H9 (cell line): ENCODE results near the gene CEP112. TPM values are rescaled to one million over a fixed set of nuclear protein-coding genes. Genes with fewer than 3 reads are reported as not detected.

Source experiments
- DNase-seq: peaks from one replicate; pipeline ENCODE4 v3.0.0-alpha.2; 2017
- H2AFZ ChIP-seq: one replicate; pipeline ENCODE4 v1.6.1; 2013; ENCODE audit warnings: mild to moderate bottlenecking, low read length, control low read depth, moderate library complexity
- H2AK5ac ChIP-seq: 2 replicates; pipeline ENCODE4 v1.6.1; 2013; ENCODE audit warnings: low read length, control low read depth, mixed read lengths; ENCODE audit not compliant: insufficient read length
- H2BK120ac ChIP-seq: one replicate; pipeline ENCODE4 v1.6.1; 2013; ENCODE audit warnings: low read depth, mild to moderate bottlenecking, low read length, control low read depth, inconsistent platforms; ENCODE audit not compliant: poor library complexity, severe bottlenecking
- H2BK12ac ChIP-seq: 2 replicates; pipeline ENCODE4 v1.6.1; 2013; ENCODE audit warnings: low read length, control low read depth, mixed read lengths, low read depth; ENCODE audit not compliant: insufficient read length
- H2BK15ac ChIP-seq: 2 replicates; pipeline ENCODE4 v1.6.1; 2013; ENCODE audit warnings: low read depth, low read length, control low read depth
- H2BK20ac ChIP-seq: one replicate; pipeline ENCODE4 v1.6.1; 2013; ENCODE audit warnings: low read depth, mild to moderate bottlenecking, low read length, control low read depth, inconsistent platforms; ENCODE audit not compliant: poor library complexity, severe bottlenecking
- H2BK5ac ChIP-seq: 2 replicates; pipeline ENCODE4 v1.6.1; 2013; ENCODE audit warnings: low read length, control low read depth, mixed read lengths; ENCODE audit not compliant: insufficient read length
- H3K14ac ChIP-seq: 2 replicates; pipeline ENCODE4 v1.6.1; 2013; ENCODE audit warnings: low read length, control low read depth; ENCODE audit not compliant: insufficient read depth
- H3K18ac ChIP-seq: 2 replicates; pipeline ENCODE4 v1.6.1; 2013; ENCODE audit warnings: low read depth, mild to moderate bottlenecking, mixed read lengths, low read length, control low read depth; ENCODE audit not compliant: insufficient read length
- H3K23ac ChIP-seq: 2 replicates; pipeline ENCODE4 v1.6.1; 2013; ENCODE audit warnings: low read length, control low read depth, mixed read lengths, low read depth; ENCODE audit not compliant: insufficient read length
- H3K23me2 ChIP-seq: 2 replicates; pipeline ENCODE4 v1.6.1; 2013; ENCODE audit warnings: low read depth, mild to moderate bottlenecking, mixed read lengths, low read length, control low read depth; ENCODE audit not compliant: insufficient read length, poor library complexity, severe bottlenecking
- H3K27ac ChIP-seq: 2 replicates; pipeline ENCODE4 v1.5.1; 2013; ENCODE audit warnings: low read length, control low read depth, mixed read lengths, low read depth; ENCODE audit not compliant: insufficient read length
- H3K27me3 ChIP-seq: 2 replicates; pipeline ENCODE4 v1.6.1; 2013; ENCODE audit warnings: low read length, control low read depth, inconsistent platforms; ENCODE audit not compliant: insufficient read depth
- H3K4ac ChIP-seq: 2 replicates; pipeline ENCODE4 v1.6.1; 2013; ENCODE audit warnings: low read depth, mild to moderate bottlenecking, control low read depth, inconsistent platforms, low read length, moderate library complexity
- H3K4me1 ChIP-seq: 2 replicates; pipeline ENCODE4 v1.6.1; 2013; ENCODE audit warnings: low read length, control low read depth, inconsistent platforms; ENCODE audit not compliant: insufficient read depth
- H3K4me2 ChIP-seq: 2 replicates; pipeline ENCODE4 v1.6.1; 2013; ENCODE audit warnings: low read length, control low read depth, mixed read lengths; ENCODE audit not compliant: insufficient read length, insufficient read depth
- H3K56ac ChIP-seq: 2 replicates; pipeline ENCODE4 v1.6.1; 2013; ENCODE audit warnings: low read depth, mild to moderate bottlenecking, mixed read lengths, low read length, control low read depth; ENCODE audit not compliant: insufficient read length
- H3K79me1 ChIP-seq: 2 replicates; pipeline ENCODE4 v1.6.1; 2013; ENCODE audit warnings: low read depth, mild to moderate bottlenecking, moderate library complexity, low read length, control low read depth, inconsistent platforms; ENCODE audit not compliant: insufficient read depth, poor library complexity, severe bottlenecking
- H3K79me2 ChIP-seq: 2 replicates; pipeline ENCODE4 v1.6.1; 2013; ENCODE audit warnings: low read length, control low read depth, inconsistent platforms; ENCODE audit not compliant: insufficient read depth
- H3K9ac ChIP-seq: 2 replicates; pipeline ENCODE4 v1.6.1; 2013; ENCODE audit warnings: low read length, control low read depth, mixed read lengths; ENCODE audit not compliant: insufficient read length; ENCODE audit errors: extremely low read depth
- H3K9me3 ChIP-seq: one replicate; pipeline ENCODE4 v1.6.1; 2013; ENCODE audit warnings: low read depth, low read length, inconsistent platforms; ENCODE audit not compliant: control insufficient read depth
- H3T11ph ChIP-seq: one replicate; pipeline ENCODE4 v1.6.1; 2013; ENCODE audit warnings: mild to moderate bottlenecking, low read length, control low read depth, inconsistent platforms
- H4K20me1 ChIP-seq: one replicate; pipeline ENCODE4 v1.6.1; 2013; ENCODE audit not compliant: control insufficient read depth, insufficient read length, insufficient read depth
- H4K5ac ChIP-seq: 2 replicates; pipeline ENCODE4 v1.6.1; 2013; ENCODE audit warnings: low read depth, mild to moderate bottlenecking, mixed read lengths, low read length, control low read depth; ENCODE audit not compliant: insufficient read length
- H4K8ac ChIP-seq: replicated peaks from 2 replicates; pipeline ENCODE4 v1.6.1; 2013; ENCODE audit warnings: low read length, control low read depth, mixed read lengths, low read depth; ENCODE audit not compliant: insufficient read length
- H4K91ac ChIP-seq: 2 replicates; pipeline ENCODE4 v1.6.1; 2013; ENCODE audit warnings: low read depth, mild to moderate bottlenecking, moderate library complexity, mixed read lengths, low read length, control low read depth; ENCODE audit not compliant: insufficient read length
- H3K27ac Mint-ChIP-seq, 3 experiments: 2 replicates in 2 of 3; 3 replicates in 1 of 3; pipeline ENCODE4 v1.8.0; 2020 to 2021; ENCODE audit warnings: mixed read lengths in 3 of 3, mild to moderate bottlenecking in 1 of 3, moderate library complexity in 1 of 3
- H3K27me3 Mint-ChIP-seq: 2 replicates; pipeline ENCODE4 v1.8.0; 2021; ENCODE audit warnings: low read depth, mild to moderate bottlenecking, moderate library complexity, mixed read lengths
- H3K36me3 Mint-ChIP-seq, 3 experiments: 2 replicates in 2 of 3; 3 replicates in 1 of 3; pipeline ENCODE4 v1.8.0; 2020 to 2021; ENCODE audit warnings: low read depth in 3 of 3, mixed read lengths in 3 of 3; ENCODE audit not compliant: insufficient read depth in 1 of 3
- H3K4me1 Mint-ChIP-seq, 2 experiments: 2 replicates each; pipeline ENCODE4 v1.8.0; 2020; ENCODE audit warnings: mixed read lengths in 2 of 2
- H3K4me3 Mint-ChIP-seq, 2 experiments: 2 replicates in 1 of 2; 3 replicates in 1 of 2; pipeline ENCODE4 v1.8.0; 2020 to 2021; ENCODE audit warnings: mild to moderate bottlenecking in 2 of 2, mixed read lengths in 2 of 2, moderate library complexity in 1 of 2
- H3K9me3 Mint-ChIP-seq, 2 experiments: 2 replicates in 1 of 2; 3 replicates in 1 of 2; pipeline ENCODE4 v1.8.0; 2020; ENCODE audit warnings: mild to moderate bottlenecking in 2 of 2, mixed read lengths in 2 of 2, moderate library complexity in 1 of 2
- CTCF ChIP-seq: fragments of 200-600 bp; sonication (generic); conservative IDR thresholded peaks from 3 replicates; pipeline ENCODE4 v1.8.0; 2021; ENCODE audit warnings: antibody characterized with exemption, mild to moderate bottlenecking
- WGBS: extraction: QIAGEN DNeasy Blood & Tissue Kit; methylation state at CpG from one replicate; pipeline ENCODE4 v1.1.7; 2013; ENCODE audit warnings: missing lambda C conversion rate, low lambda C conversion rate, mixed read lengths; ENCODE audit not compliant: insufficient read length; ENCODE audit errors: extremely low coverage; 5-methylcytosine and 5-hydroxymethylcytosine counted together
- total RNA-seq: library from RNA; stranded (reverse); gene quantifications from 2 replicates; pipeline ENCODE4 v1.2.1, GENCODE V29; 2021

The CEP112 gene
- total RNA-seq, 1 experiment from 2014 or later = 5.4 TPM

GRCh38 chr17:65629234-65629690 lies 562.7 kb downstream of the CEP112 start:
- Histone ChIP-seq H3K56ac (no peak overlapping the region), H3K18ac (no peak overlapping the region), H3K4me1 (no peaks in the 10 kb centered on the region; the same call in 1 of the 2 replicates), H3K27ac (no peak overlapping the region), H2AFZ (no peak overlapping the region), H2AK5ac (no peak overlapping the region), H4K20me1 (no peaks in the 10 kb centered on the region), H2BK5ac (no peak overlapping the region), H3K79me2 (no peaks in the 10 kb centered on the region), H2BK20ac (no peak overlapping the region), H3K27me3 (no peaks in the 10 kb centered on the region), H4K5ac (no peak overlapping the region), H3K23me2 (no peaks in the 10 kb centered on the region), H3K23ac (no peak overlapping the region), H4K91ac (no peak overlapping the region), H4K8ac (no peak overlapping the region), H3K79me1 (no peaks in the 10 kb centered on the region), H3K9ac (no peak overlapping the region), H3K14ac (no peak overlapping the region), H3K4me2 (no peak overlapping the region), H2BK120ac (no peak overlapping the region), H3K4ac (no peak overlapping the region), H2BK15ac (no peak overlapping the region), H2BK12ac (no peak overlapping the region), H3K9me3 (no peaks in the 10 kb centered on the region), H3T11ph (no peak overlapping the region)
- TF ChIP-seq CTCF = no peak
- no peaks in the 10 kb centered on the region; a peak in 2 of 5 replicates for H3K9me3 Mint-ChIP-seq
- H3K27ac Mint-ChIP-seq = peak overlapping the region in 2 of 3 experiments; percentile 9 to 68; a peak in 5 of 7 replicates
- no peak overlapping the region for H3K4me3 Mint-ChIP-seq
- peak; percentile 45 for DNase-seq
- peaks cover 24 to 30% of the 10 kb centered on the region in 2 experiments for H3K4me1 Mint-ChIP-seq
- 0 out of 7 replicates have a peak, but pooled peaks cover 0 to under 1% (median 0%) of the 10 kb centered on the region in 3 experiments for H3K36me3 Mint-ChIP-seq
- WGBS = no CpG with 5 or more reads among the region's 5 CpGs
- H3K27me3 Mint-ChIP-seq = no peaks in the 10 kb centered on the region
